LNCAP (cell line): ENCODE results near the gene C2orf72.

ENCODE experiments used
- CTCF ChIP-seq: fragments of 450-650 bp; IDR thresholded peaks from 2 replicates; pipeline ENCODE4 v1.5.1; 2017; ENCODE audit warnings: mild to moderate bottlenecking

Gene C2orf72

GRCh38 chr2:231007286-231008098 lies 29.8 kb upstream of the C2orf72 start:
- no peak for TF ChIP-seq CTCF

GRCh38 chr2:231008131-231008530 lies 29.2 kb upstream of the C2orf72 start:
- TF ChIP-seq CTCF: no peak

GRCh38 chr2:231009236-231009919 lies 27.9 kb upstream of the C2orf72 start:
- TF ChIP-seq CTCF: no peak

- TF ChIP-seq CTCF: no peak
Measured at GRCh38 chr2:231010201-231010730, 27.1 kb upstream of the C2orf72 start.

- no peak for TF ChIP-seq CTCF
Measured at GRCh38 chr2:231011526-231011925, 25.8 kb upstream of the C2orf72 start.

- no peak for TF ChIP-seq CTCF
Measured at GRCh38 chr2:231012463-231012862, 24.9 kb upstream of the C2orf72 start.

GRCh38 chr2:231013820-231014219 lies 23.5 kb upstream of the C2orf72 start:
- TF ChIP-seq CTCF: no peak
